ENCODE measurements around the gene KAZALD1.

KAZALD1 gene

DNA sequence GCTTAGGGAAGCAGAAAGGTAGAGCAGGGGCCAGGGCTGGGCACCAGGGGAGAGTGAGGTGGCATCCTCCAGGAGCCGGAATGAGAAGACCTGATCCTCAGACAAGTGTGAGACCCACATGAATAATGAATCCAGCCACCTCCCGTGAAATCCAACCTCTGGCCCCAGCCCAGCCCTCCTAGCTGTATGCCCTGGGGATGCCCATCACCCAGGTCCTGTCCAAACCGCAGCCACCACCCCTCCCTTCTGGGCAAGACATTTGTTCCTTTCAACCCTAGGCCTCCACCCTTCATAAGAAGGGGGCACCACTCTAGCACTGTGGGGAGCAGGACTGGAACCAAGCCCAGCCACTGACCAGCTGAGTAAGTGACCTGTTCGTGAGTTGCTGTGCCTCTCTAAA lies 40.5 kb upstream of the KAZALD1 start:
- no peak for ATAC-seq (replicated peaks; ENCODE audit: extremely low read depth, poor library complexity, severe bottlenecking)

GRCh38 chr10:101021692-101022251 lies 40.0 kb upstream of the KAZALD1 start:
- Mint-ChIP-seq H3K27me3 (peaks cover 52% of the 10 kb centered on the region), H3K4me3 (no peak overlapping the region)
- no peak for ATAC-seq (replicated peaks; ENCODE audit: extremely low read depth, poor library complexity, severe bottlenecking)

More for the DNA sequence above, 40.5 kb upstream of the KAZALD1 start:
- DNase-seq (ENCODE audit: low spot score in 2 of 2) = no peak
- Mint-ChIP-seq H3K36me3 (ENCODE audit: insufficient read depth) (no peaks in the 10 kb centered on the region), H3K4me3 (no peak overlapping the region), H3K27ac (ENCODE audit: low read depth) (no peak overlapping the region), H3K9me3 (no peaks in the 10 kb centered on the region), H3K4me1 (no peaks in the 10 kb centered on the region), H3K27me3 (peaks cover 58% of the 10 kb centered on the region)

DNA sequence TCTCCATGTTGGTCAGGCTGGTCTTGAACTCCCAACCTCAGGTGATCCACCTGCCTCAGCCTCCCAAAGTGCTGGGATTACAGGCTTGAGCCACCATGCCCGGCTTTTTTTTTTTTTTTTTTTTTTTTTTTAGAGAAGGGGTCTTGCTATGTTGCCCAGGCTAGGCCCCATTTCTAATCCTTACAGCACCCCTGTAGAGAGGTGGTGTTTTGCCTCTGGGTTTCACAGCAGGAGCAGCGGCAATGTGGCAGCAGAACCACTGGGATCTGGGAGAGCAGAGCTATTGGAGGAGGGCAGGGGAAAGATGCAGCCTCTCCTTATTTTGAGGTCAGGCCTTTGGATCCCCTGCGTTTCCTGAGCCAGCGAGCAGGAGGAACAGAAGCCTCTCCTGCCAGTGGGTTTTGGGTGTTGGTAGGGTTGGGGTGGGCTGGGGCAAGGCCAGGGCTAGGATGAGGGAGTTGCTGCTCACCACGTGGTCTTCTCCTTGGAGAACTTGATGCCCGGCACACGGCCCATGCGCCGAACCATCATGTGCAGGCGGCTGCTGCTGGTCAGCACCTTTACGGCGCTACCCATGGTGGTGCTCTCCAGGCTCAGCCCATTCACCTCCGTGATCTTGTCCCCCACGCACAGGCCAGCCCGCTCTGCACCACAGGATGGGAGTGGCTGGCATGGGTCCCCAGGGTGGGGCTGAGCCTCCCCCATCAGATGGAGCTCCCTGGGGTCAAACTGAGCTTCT lies 38.7 kb upstream of the KAZALD1 start:
- H3K9me3 Mint-ChIP-seq = no peaks in the 10 kb centered on the region
- no peaks in the 10 kb centered on the region for H3K4me1 Mint-ChIP-seq
- H3K27me3 Mint-ChIP-seq = peaks cover 49% of the 10 kb centered on the region
- ATAC-seq (replicated peaks; ENCODE audit: extremely low read depth, poor library complexity, severe bottlenecking) = no peak
- H3K36me3 Mint-ChIP-seq (ENCODE audit: insufficient read depth) = no peaks in the 10 kb centered on the region
- H3K4me3 Mint-ChIP-seq = no peak overlapping the region
- no peak overlapping the region for H3K27ac Mint-ChIP-seq (ENCODE audit: low read depth)
- no peak for DNase-seq (ENCODE audit: low spot score in 2 of 2)

More at GRCh38 chr10:101021692-101022251, 40.0 kb upstream of the KAZALD1 start:
- H3K27ac Mint-ChIP-seq (ENCODE audit: low read depth) = no peak overlapping the region
- H3K36me3 Mint-ChIP-seq (ENCODE audit: insufficient read depth) = no peaks in the 10 kb centered on the region
- no peaks in the 10 kb centered on the region for H3K9me3 Mint-ChIP-seq
- H3K4me1 Mint-ChIP-seq = no peaks in the 10 kb centered on the region
- DNase-seq (ENCODE audit: low spot score in 2 of 2) = no peak

DNA sequence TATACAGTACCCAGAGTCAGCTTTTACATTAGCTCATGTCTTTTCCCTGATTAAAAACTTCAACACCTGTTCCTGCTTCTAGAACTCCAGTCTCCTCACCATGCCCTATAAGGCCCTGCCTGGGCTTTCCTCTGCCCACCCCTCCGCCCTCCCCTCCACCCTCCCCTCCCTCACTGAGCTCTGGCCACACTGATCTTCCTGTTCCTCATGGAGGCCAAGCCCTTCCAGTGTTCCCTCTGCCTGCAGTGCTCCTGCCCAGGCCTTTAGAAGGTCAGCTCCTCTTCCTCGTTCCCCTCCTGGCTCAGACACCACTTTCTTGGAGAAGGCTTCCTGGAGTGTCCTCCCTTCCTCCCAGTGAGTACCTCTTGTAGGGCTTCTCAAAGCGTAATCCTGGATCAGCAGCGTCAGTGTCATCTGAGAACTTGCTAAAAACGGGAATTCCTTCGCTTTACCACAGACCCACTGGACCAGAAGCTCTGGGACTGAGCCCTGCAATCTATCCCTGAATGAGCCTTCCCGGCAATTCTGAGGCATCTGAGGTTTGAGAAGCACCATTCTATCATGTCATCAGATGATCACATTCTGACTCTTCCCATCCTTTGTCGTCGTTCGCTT lies 34.6 kb upstream of the KAZALD1 start:
- Mint-ChIP-seq H3K4me3 (no peak overlapping the region), H3K27ac (ENCODE audit: low read depth) (no peak overlapping the region), H3K36me3 (ENCODE audit: insufficient read depth) (peaks cover 8% of the 10 kb centered on the region), H3K4me1 (peaks cover 14% of the 10 kb centered on the region), H3K9me3 (no peaks in the 10 kb centered on the region), H3K27me3 (peaks cover 14% of the 10 kb centered on the region)
- no peak for DNase-seq (ENCODE audit: low spot score in 2 of 2)
- no peak for ATAC-seq (replicated peaks; ENCODE audit: extremely low read depth, poor library complexity, severe bottlenecking)

GRCh38 chr10:101028446-101029337 lies 33.1 kb upstream of the KAZALD1 start:
- H3K4me3 Mint-ChIP-seq = no peak overlapping the region
- H3K36me3 Mint-ChIP-seq (ENCODE audit: insufficient read depth) = peaks cover 8% of the 10 kb centered on the region
- H3K4me1 Mint-ChIP-seq = peaks cover 27% of the 10 kb centered on the region
- H3K27me3 Mint-ChIP-seq = peaks cover 14% of the 10 kb centered on the region
- no peak overlapping the region for H3K27ac Mint-ChIP-seq (ENCODE audit: low read depth)
- H3K9me3 Mint-ChIP-seq = no peaks in the 10 kb centered on the region
- no peak for ATAC-seq (replicated peaks; ENCODE audit: extremely low read depth, poor library complexity, severe bottlenecking)
- no peak for DNase-seq (ENCODE audit: low spot score in 2 of 2)

DNA sequence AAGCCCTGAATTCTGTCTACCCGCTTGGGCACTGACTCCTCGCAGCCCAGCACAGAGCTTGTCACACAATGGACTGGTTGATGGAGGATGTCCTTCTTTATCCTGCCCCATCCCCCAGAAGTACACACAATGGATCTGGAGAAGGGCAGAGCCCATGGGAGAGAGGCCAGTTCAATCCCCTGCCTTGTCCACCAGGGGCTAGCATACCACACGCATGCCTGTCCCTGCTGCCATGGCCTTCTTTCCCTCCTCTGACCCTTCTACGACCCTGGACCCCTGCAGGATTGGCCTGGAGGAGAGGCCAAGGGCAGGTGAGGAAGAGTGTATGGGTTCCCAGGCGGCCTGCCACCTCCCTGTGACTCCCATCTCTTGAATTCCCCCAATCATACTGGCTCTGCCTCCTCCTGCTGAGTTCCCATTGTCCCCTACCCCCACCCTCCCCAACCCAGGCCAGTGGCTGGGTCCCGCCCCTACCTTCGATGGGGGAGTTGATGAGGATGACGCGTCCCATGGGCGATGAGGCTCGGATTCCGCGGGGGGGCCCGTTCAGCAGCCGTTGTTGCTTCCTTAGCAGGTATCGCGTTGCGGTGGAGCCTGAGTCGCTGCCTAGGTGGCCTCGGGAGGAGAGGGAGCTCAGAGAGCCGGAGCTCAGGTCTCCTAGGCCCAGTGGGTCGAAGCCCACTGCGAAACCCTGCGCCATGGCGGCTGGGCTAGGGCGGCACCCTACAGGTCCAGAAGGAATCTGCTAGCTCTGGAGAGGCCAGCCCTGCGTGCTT lies 32.1 kb upstream of the KAZALD1 start:
- peak overlapping the region; percentile 83 for H3K4me3 Mint-ChIP-seq
- H3K27me3 Mint-ChIP-seq = peaks cover 14% of the 10 kb centered on the region
- peaks cover 29% of the 10 kb centered on the region for H3K4me1 Mint-ChIP-seq
- no peak overlapping the region for H3K27ac Mint-ChIP-seq (ENCODE audit: low read depth)
- ATAC-seq (replicated peaks; ENCODE audit: extremely low read depth, poor library complexity, severe bottlenecking) (no peak), DNase-seq (ENCODE audit: low spot score in 2 of 2) (no peak)
- H3K36me3 Mint-ChIP-seq (ENCODE audit: insufficient read depth) = peaks cover 8% of the 10 kb centered on the region
- no peaks in the 10 kb centered on the region for H3K9me3 Mint-ChIP-seq

GRCh38 chr10:101030496-101031127 lies 31.2 kb upstream of the KAZALD1 start:
- Mint-ChIP-seq H3K9me3 (no peaks in the 10 kb centered on the region), H3K4me1 (peaks cover 29% of the 10 kb centered on the region), H3K36me3 (ENCODE audit: insufficient read depth) (peaks cover 8% of the 10 kb centered on the region), H3K4me3 (peak overlapping the region; percentile 83), H3K27me3 (peaks cover 14% of the 10 kb centered on the region), H3K27ac (ENCODE audit: low read depth) (peak overlapping the region; percentile 82)
- no peak for DNase-seq (ENCODE audit: low spot score in 2 of 2)
- no peak for ATAC-seq (replicated peaks; ENCODE audit: extremely low read depth, poor library complexity, severe bottlenecking)

- ATAC-seq (replicated peaks; ENCODE audit: extremely low read depth, poor library complexity, severe bottlenecking) = peak; percentile 84
- peaks cover 29% of the 10 kb centered on the region for H3K4me1 Mint-ChIP-seq
Measured at GRCh38 chr10:101031128-101031795, 30.5 kb upstream of the KAZALD1 start, which contains the start of the genes PDZD7 and SFXN3. PDZD7 (minus strand) TSS chr10:101031129; CDS start chr10:101030219, 910 bp downstream. SFXN3 (plus strand) TSS chr10:101031234; CDS start chr10:101034695, 3,461 bp downstream.

GRCh38 chr10:101031796-101032636 lies 29.8 kb upstream of the KAZALD1 start:
- Mint-ChIP-seq H3K36me3 (ENCODE audit: insufficient read depth) (peaks cover 8% of the 10 kb centered on the region), H3K27ac (ENCODE audit: low read depth) (peak overlapping the region; percentile 82), H3K4me3 (peak overlapping the region; percentile 83), H3K4me1 (peaks cover 29% of the 10 kb centered on the region), H3K27me3 (peaks cover 14% of the 10 kb centered on the region), H3K9me3 (no peaks in the 10 kb centered on the region)
- ATAC-seq (replicated peaks; ENCODE audit: extremely low read depth, poor library complexity, severe bottlenecking) = peak; percentile 55
- peak; percentile 56 to 66 for DNase-seq (ENCODE audit: low spot score in 2 of 2)

More at GRCh38 chr10:101031128-101031795, 30.5 kb upstream of the KAZALD1 start, which contains the start of the genes PDZD7 and SFXN3:
- DNase-seq (ENCODE audit: low spot score in 2 of 2) = peak; percentile 92 to 93
- Mint-ChIP-seq H3K27ac (ENCODE audit: low read depth) (peak within 1 kb of the TSS; percentile 82), H3K9me3 (no peaks in the 10 kb centered on the region), H3K27me3 (peaks cover 14% of the 10 kb centered on the region), H3K4me3 (peak within 1 kb of the TSS; percentile 83), H3K36me3 (ENCODE audit: insufficient read depth) (peaks cover 8% of the 10 kb centered on the region)

DNA sequence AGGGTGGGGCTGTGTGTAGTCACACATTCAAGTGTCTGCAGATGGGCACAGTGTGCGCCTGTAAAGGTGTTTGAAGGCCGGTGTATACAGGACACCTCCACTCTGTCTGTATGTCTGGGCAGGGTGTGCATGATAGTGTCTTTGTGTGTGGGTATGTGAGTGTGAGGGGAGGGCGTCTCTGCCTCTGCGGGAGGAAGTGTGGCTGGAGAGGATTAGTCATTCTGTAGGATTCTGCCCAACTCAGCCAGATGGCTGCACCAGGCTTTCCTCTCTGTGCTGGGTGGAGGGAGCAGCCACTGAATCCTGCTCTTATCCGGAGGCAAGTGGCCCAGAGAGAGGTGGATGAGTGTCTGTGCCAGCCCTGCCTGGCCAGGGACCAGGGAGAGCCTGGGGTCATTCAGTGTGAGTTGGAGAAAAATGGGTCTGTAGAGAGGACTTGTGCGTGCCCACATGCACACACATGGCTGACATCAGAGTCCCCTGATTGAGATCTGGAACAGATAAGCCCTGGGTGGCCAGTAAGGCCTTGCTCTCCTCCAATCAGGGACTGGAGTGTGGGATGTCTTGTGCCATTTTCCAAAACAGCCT lies 29.1 kb upstream of the KAZALD1 start:
- ATAC-seq (replicated peaks; ENCODE audit: extremely low read depth, poor library complexity, severe bottlenecking) (peak; percentile 9), DNase-seq (ENCODE audit: low spot score in 2 of 2) (no peak)
- H3K9me3 Mint-ChIP-seq = no peaks in the 10 kb centered on the region
- peaks cover 12% of the 10 kb centered on the region for H3K36me3 Mint-ChIP-seq (ENCODE audit: insufficient read depth)
- peaks cover 29% of the 10 kb centered on the region for H3K4me1 Mint-ChIP-seq
- H3K4me3 Mint-ChIP-seq = peak overlapping the region; percentile 83
- peak overlapping the region; percentile 82 for H3K27ac Mint-ChIP-seq (ENCODE audit: low read depth)
- peaks cover 7% of the 10 kb centered on the region for H3K27me3 Mint-ChIP-seq
